HS-5 (cell line): ENCODE measurements around the gene C1RL.
A peak's percentile ranks its signal among the peaks of the same experiment; 100 is the strongest.
"Not testable (repeated sequence)": the region's sequence is repeated elsewhere in the genome, so short reads cannot be mapped to it uniquely, and the experiment has no call there.

Experiments used
- DNase-seq: peaks from one replicate; pipeline ENCODE4 v3.0.0-alpha.2; 2012; ENCODE audit warnings: low read depth

The C1RL gene

DNA sequence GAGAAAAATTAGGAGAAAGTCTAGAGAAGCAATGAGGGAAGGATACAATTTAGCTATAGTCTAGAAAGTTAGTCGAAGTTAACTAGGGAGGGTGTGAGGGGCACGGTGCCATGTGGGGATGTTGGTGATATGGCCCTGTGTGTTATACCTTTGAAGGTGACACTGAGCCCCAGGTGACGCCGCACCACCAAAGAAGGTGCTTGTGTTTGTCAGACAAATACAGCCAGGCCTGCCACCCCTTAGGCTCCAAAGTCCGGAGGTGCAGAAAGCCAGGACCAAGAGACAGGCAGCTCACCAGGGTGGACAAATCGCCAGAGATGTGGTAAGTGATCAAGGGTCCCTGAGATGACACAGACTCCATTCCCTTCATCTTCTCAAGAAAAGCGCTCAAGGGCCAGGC is 47.4 kb downstream of the C1RL start:
- no peak for DNase-seq

DNA sequence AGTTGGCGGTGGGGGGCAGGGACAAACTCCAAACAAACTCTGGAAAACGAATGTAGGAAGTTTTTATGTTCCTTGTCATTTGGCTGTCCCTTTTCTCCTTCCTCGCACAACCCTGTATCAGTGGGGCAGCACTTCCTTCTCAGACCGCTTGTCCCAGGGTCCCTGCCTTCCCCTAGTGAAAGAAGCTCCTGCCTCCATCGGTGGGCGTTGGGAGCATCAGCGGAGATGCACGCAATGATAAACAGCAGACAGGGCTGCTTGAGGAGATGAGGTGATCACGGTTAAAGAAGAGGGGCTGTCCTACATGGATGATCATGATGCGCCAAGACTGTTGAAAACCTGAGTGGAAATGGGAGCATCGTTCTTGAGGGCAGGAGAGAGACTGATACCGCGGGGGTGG is 47.9 kb downstream of the C1RL start:
- DNase-seq, result no peak

GRCh38 chr12:7060353-7060954 is 48.6 kb downstream of the C1RL start, which contains the start of gene C1S:
TSS of gene C1S (plus strand) at chr12:7060718. CDS start at chr12:7061913, 1,195 bp downstream.
- peak; percentile 93 for DNase-seq

DNA sequence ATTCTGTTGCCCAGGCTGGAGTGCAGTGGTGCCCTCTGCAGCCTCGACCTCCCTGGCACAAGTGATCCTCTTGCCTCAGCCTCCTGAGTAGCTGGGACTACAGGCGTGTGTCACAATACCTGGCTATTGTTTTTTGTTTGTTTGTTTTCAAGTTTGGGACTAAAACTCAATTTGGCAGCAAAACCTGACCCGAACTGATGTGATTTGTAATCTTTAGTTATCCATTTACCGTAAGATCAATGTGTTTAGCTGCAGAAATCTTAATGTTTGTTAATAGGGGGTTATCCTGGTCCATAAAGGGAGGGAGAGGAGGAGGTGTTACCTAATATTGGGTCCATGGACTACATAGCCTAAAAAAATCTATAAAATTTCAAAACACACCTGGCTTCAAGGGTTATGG is 49.2 kb downstream of the C1RL start:
- no peak for DNase-seq

- no peak for DNase-seq
These were observed 50.1 kb downstream of the C1RL start for GRCh38 chr12:7058850-7059395.

DNA sequence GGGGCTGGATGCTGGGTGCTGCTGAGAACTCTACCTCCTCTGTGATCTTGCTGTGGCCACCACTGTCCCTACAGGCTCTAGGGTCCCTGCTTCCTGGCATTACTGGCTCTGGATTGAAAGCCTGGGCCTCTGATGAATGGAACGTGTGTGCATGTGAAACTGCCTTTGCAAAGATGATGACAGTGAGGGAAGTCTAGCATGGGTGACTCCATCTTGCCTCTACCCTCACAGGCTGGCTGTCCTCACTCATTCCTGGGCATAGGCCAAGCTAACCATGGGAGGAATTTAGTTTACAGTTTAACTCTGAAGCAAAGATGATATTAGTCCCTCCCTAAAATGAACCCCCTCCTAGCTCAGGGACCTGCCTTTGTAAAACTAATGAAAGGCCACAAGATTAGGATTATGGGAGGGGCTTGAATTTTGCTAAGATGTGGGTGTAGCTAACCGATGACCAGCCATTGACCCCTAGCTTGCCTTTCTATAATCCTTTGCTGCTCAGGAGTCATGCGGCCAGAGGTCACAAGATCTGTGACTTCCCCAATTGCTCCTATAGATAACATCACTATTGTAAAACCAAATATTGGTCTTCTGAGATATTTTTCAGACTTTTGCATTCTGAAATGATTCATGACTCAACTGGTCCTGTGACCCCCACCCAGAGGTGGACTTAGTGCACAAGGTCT is 50.7 kb downstream of the C1RL start:
- DNase-seq, result no peak

- DNase-seq, result not testable (repeated sequence)
These were observed 53.3 kb downstream of the C1RL start for GRCh38 chr12:7055736-7056135.

- DNase-seq, result no peak
These were observed 54.1 kb downstream of the C1RL start for GRCh38 chr12:7054925-7055324.

- not testable (repeated sequence) for DNase-seq
These were observed 59.0 kb downstream of the C1RL start for GRCh38 chr12:7049973-7050372.

DNA sequence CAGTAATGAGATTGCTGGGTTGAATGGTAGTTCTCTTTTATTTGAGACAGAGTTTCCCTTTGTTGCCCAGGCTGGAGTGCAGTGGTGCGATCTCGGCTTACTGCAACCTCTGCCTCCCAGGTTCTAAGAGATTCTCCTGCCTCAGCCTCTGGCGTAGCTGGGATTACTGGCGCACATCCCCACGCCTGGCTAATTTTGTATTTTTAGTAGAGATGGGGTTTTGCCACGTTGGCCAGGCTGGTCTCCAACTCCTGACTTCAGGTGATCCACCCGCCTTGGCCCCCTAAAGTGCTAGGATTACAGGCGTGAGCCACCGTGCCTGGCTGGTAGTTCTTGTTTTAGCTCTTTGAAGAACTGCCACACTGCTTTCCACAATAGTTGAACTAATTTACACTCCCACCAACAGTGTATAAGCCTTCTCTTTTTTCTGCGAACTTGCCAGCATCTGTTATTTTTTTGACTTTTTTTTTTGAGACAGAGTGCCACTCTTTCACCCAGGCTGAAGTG is 59.5 kb downstream of the C1RL start:
- DNase-seq, result not testable (repeated sequence)

GRCh38 chr12:7047306-7047705 is 61.7 kb downstream of the C1RL start:
- no peak for DNase-seq

DNA sequence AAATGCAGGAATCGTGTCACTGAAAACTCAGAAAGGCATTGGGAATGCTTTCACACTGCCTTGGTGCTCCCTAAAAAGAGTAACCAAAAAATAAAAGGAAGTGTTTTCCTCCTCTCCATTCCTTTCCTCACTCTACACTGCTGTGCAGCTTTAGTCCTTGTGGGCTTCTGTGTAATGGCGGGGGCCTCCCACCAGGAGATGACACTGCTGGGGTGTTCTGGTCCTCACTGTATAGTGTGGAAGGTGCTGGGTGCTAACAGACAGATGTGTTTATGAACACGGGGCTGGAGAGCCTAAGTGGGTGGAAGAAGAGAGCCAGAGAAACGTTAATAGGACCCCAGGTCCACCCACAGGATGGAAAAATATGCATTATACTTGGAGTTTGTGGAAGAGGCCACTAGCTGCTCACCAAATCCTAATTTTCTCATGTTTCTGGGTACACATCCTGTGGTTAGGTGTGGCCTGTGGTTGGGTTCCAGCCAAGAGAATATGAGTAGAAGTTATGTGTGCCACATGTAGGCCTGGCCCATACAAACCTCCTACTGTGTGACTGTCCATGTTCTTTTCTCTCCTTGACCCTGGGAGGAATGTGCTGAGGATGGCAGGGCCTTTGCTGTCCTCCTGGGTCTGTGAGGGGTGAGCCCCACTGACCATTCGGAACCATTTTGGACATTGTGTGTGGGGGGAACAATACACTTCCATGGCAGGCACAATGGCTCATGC is 62.5 kb downstream of the C1RL start:
- no peak for DNase-seq

DNA sequence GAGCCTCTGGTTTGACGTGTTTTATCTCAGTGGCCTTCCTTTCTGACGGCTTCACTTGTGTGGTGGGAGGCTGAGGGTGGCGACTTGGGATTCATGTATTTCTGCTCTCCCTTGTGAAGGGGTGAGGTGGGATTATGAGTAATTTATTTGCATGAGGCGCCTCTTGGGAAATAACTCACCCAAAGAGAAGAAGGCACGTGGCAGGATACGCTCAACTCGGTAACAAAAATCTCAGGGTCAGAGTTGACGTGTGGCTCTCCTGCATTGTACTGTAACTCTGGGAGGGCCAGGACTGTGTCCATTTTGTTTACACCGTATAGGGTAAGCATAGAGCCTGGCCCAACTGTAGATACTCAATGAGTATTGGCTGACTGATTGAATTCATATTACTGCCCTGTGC is 63.1 kb downstream of the C1RL start:
- no peak for DNase-seq
